GM19043 (cell line): ENCODE measurements around the gene ATP11C.
"Not testable (repeated sequence)": the region's sequence is repeated elsewhere in the genome, so short reads cannot be mapped to it uniquely, and the experiment has no call there.

ENCODE experiments used
- ATAC-seq: cut with Tn5 transposase; IDR thresholded peaks from one replicate; pipeline ENCODE4 v1.9.1; 2021; ENCODE audit warnings: low read depth; ENCODE audit not compliant: unreplicated experiment

The ATP11C gene

GRCh38 chrX:139932901-139933796, at the start of gene ATP11C:
ATP11C (minus strand) TSS chrX:139933053; CDS start chrX:139932042, 1,011 bp downstream.
- peak; percentile 66 for ATAC-seq

GRCh38 chrX:139974471-139974870, 41.6 kb upstream of the ATP11C start:
- ATAC-seq: no peak

- no peak for ATAC-seq
These were observed 40.1 kb upstream of the ATP11C start for GRCh38 chrX:139972629-139973624.

GRCh38 chrX:139972113-139972512, 39.3 kb upstream of the ATP11C start:
- no peak for ATAC-seq

- ATAC-seq: no peak
These were observed 38.5 kb upstream of the ATP11C start for GRCh38 chrX:139971394-139971749.

GRCh38 chrX:139969286-139969685, 36.4 kb upstream of the ATP11C start:
- ATAC-seq: no peak

- no peak for ATAC-seq
These were observed 34.9 kb upstream of the ATP11C start for GRCh38 chrX:139967750-139968149.

- no peak for ATAC-seq
These were observed 34.4 kb upstream of the ATP11C start for GRCh38 chrX:139967300-139967699.

- ATAC-seq: not testable (repeated sequence)
These were observed 33.3 kb upstream of the ATP11C start for GRCh38 chrX:139966159-139966558.

GRCh38 chrX:139965421-139965820, 32.6 kb upstream of the ATP11C start, which contains the start of gene CXorf66:
CXorf66 (minus strand) TSS chrX:139965521; CDS start chrX:139965496, 25 bp downstream.
- ATAC-seq: no peak

GRCh38 chrX:139961091-139961490, 28.2 kb upstream of the ATP11C start:
- ATAC-seq: not testable (repeated sequence)

- ATAC-seq: no peak
These were observed 16.9 kb upstream of the ATP11C start for GRCh38 chrX:139949703-139950102.

- ATAC-seq: no peak
These were observed 12.2 kb upstream of the ATP11C start for GRCh38 chrX:139945075-139945474.

- no peak for ATAC-seq
These were observed 3.4 kb upstream of the ATP11C start for GRCh38 chrX:139936259-139936658.

GRCh38 chrX:139933904-139934303, 1.1 kb upstream of the ATP11C start:
- ATAC-seq: no peak

- ATAC-seq: peak; percentile 34
These were observed 566 bp downstream of the ATP11C start for GRCh38 chrX:139932073-139932900.

GRCh38 chrX:139931646-139932072, 1.2 kb downstream of the ATP11C start:
- no peak for ATAC-seq

GRCh38 chrX:139930916-139931645, 1.8 kb downstream of the ATP11C start:
- ATAC-seq: no peak

- no peak for ATAC-seq
These were observed 2.5 kb downstream of the ATP11C start for GRCh38 chrX:139930401-139930800.
